Aortic smooth muscle cell (primary cell): ENCODE results near the gene MGAM2. TPM values are rescaled to one million over a fixed set of nuclear protein-coding genes. Genes with fewer than 3 reads are reported as not detected.

Experiments used
- total RNA-seq: library from RNA; depleted of rRNA; stranded (reverse); fragments of >200 nt; gene quantifications from 2 replicates; pipeline ENCODE4 v1.2.3, GENCODE V29; 2014

The MGAM2 gene
- total RNA-seq, result not detected in 2 replicates

DNA sequence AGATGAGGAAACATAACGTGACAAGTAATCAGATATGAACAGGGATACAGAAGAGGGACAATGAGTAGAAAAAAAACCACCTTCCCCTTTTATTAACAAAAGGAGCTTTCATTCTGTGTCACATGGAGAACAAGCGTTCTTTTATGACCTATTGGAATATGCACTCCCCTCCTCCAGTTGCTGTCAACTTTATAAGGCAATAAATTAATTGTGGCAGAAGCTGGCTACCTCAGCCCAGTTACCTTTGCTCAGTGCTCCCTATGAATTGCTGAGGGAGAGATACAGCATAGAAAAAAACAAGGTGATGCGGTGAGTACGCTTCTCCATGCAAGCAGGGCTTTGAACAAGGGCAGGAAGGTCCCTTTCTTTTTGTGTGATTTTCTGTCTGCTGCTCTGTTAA is at the start of gene MGAM2:
MGAM2 (plus strand) TSS at position 220 of the 400 bp plus-strand sequence. CDS start 5,156 bp downstream, outside the sequence.

GRCh38 chr7:142257958-142258357 is 146.4 kb downstream of the MGAM2 start, which contains the start of gene PRSS58:
Gene PRSS58, minus strand, starts transcription at chr7:142258058. Its CDS starts 351 bp downstream, at chr7:142257707.

Other genes with a start within 250 kb of the MGAM2 start
- not detected in 2 replicates for gene OR9A4, start 195.3 kb upstream of the MGAM2 start, total RNA-seq
- not detected in 2 replicates for gene CLEC5A, start 164.7 kb upstream of the MGAM2 start, total RNA-seq
- not detected in 2 replicates for gene TAS2R38, start 137.9 kb upstream of the MGAM2 start, total RNA-seq
- under 0.01 and 0.06 TPM in 2 replicates for gene MGAM, start 115.8 kb upstream of the MGAM2 start, total RNA-seq
- gene PRSS58, start 146.3 kb downstream of the MGAM2 start, total RNA-seq, result not detected in 2 replicates